Left lobe of liver (tissue), 2 donors: Measurements from ENCODE around the gene GRAP. TPM values are rescaled to one million over a fixed set of nuclear protein-coding genes. Genes with fewer than 3 reads are reported as not detected.
"Not testable (repeated sequence)": the region's sequence is repeated elsewhere in the genome, so short reads cannot be mapped to it uniquely, and the experiment has no call there.

Experiments used
- ATAC-seq: fragments of 200-7000 bp; cut with Tn5 transposase; one replicate; pipeline ENCODE4 v1.9.1; 2020; ENCODE audit warnings: mild to moderate bottlenecking, moderate library complexity
- DNase-seq: peaks from one replicate; pipeline ENCODE4 v3.0.0-alpha.2; 2020; ENCODE audit warnings: low spot score
- total RNA-seq: library from RNA; stranded (reverse); gene quantifications from one replicate; pipeline ENCODE4 v1.2.1, GENCODE V29; 2021
- donor health status: DM: no; HTN: no; CAD: no; lungs with moderate emphysema.
- donor health status: DM: no; HTN: yes; CAD: no.

The GRAP gene
- total RNA-seq = 4.0 TPM

DNA sequence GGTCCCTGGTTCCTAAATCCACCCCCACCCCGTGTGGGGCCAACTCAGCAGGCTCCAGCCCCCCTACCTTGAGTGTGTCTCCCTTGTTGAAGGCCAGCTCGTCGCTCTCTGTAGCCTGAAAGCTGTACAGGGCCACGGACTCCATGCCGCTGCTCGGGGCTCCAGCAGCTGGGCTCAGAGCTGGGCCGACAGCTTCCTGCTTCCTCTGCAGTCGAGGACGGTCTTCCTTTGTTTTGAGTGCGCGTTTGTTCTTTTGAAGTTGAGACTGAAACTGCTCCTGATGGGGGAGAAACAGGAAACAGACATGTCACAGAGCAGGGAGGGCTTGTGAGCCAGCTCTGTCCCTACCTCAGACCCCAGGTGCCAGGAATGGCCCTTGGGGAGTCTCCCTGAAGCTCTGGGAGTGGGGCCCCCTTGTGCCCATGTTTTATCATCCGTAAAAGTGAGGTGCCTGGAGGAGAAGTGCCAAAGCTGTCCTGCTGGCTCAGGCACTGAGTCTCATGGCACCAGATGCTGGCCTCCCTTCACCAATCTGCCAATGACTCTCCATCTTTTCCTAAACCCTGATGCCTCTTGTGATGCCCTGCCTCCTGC lies at the start of gene GRAP:
Gene GRAP, minus strand, starts transcription at position 176 of the 594 bp plus-strand sequence. Its CDS starts 31 bp downstream, at position 145.
- not testable (repeated sequence) for DNase-seq
- peak; percentile 37 for ATAC-seq

DNA sequence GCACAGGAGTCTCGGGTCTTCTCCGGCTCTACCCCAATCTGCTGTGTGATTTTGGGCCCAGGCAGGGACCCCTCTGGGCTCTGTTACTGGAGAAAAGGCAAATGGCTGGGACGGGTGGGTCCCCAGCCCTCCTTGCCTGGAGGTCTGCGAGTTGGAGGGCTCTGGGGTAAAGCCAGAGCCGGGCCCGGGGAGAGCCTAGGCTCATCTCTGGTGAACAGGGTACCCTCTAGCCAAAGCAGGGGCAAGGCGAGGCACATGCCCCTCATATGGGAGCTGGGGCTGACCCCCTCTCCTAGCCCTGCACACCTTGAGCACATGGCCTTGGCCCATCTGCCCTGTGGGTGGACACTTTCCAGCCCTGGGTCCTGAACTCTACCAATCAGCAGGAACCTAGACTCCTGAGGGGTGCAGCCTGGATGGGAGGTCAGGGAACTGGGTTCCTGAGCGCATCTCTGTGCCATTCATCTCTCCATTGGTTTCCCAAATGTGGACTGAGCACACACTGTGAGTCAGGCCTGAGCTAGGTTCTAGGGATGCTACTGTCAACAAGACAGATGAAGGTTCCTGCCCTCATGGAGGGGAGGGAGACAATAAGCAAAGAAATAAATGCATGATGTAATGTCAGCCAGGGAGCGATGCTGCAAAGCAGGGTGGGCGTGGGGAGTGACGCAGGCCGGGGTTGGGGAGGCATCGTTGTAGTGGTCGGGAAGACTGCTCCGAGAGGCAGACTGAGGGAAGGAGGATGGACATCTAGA lies 47.1 kb upstream of the GRAP start:
- ATAC-seq, DNase-seq: not testable (repeated sequence)

DNA sequence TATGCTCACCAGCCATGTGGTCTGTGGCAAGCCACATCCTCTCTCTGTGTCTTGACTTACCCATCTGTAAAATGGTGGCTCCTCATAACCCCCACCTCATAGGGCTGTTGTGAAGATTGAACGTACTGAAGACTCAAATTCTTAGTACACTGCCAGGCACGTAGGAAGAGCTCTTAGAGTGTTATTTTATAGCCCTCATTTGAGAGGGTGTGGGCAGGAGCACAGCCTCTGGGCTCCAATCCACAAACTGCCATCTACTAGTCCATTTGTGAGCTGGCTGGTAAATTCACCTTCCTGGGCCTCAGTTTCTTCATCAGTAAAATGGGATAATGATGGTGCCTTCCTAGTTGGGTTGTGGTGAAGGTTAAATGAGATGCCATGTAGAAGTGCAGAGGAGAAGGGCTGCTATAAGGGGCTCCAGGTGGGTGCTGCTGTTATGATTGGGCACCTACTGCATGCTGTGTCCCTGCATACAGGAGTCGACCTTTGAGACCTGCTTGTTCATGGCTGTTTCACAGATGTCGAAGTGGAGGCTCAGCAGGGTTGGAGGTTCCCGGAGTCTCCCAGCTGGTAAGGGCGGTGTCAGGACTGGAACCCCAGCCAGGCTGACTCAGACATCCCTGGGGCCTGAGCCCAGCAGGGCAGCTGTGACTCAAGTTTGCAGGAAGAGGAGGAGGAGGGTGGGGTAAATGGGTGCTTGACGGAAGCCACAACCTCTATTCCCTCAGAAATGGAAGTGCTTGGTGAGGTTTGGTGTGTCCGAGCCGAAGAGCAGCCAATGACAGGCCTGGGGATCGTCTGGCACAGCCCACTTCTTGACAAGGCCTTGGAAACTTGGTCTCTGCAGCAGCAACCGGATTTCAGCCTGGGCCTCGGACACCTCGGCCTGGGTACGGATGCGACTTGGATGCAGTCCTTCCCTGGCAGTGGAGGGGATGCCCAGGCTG lies 46.3 kb upstream of the GRAP start:
- DNase-seq = not testable (repeated sequence)
- ATAC-seq = peak; percentile 4

DNA sequence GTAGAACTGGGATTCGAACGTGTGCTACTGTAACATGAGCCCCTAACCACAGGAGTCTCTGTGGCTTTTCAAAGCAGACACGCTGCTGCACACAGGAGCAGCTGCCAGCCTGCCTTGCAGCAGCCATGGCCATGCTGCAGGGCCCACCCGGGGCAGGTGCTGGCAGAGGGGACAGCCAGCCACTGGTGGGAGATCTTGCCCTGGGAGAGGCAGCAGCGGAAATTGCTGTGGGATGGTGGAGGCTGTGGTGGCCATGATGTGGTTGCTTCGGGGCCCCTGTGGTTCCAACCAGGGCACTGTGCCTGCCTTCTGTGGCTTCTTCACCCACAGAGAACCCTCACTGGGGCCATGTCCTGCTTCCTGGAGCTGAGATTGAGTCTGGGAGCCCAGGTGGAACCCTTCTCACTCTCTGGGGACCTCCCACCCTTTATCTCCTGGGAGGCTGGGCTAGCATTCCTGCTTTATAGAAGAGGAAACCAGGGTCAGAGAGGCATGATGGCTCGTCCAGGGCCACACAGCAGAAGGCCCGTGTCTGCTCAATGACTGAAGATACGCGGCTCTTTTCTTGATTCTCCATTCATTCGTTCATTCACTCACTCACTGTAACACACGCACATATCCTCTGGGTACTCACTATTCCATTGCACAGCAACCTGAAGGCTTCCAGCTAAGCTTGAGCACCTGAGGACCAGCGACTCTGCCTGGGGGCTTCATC lies 43.5 kb upstream of the GRAP start:
- not testable (repeated sequence) for ATAC-seq, DNase-seq

DNA sequence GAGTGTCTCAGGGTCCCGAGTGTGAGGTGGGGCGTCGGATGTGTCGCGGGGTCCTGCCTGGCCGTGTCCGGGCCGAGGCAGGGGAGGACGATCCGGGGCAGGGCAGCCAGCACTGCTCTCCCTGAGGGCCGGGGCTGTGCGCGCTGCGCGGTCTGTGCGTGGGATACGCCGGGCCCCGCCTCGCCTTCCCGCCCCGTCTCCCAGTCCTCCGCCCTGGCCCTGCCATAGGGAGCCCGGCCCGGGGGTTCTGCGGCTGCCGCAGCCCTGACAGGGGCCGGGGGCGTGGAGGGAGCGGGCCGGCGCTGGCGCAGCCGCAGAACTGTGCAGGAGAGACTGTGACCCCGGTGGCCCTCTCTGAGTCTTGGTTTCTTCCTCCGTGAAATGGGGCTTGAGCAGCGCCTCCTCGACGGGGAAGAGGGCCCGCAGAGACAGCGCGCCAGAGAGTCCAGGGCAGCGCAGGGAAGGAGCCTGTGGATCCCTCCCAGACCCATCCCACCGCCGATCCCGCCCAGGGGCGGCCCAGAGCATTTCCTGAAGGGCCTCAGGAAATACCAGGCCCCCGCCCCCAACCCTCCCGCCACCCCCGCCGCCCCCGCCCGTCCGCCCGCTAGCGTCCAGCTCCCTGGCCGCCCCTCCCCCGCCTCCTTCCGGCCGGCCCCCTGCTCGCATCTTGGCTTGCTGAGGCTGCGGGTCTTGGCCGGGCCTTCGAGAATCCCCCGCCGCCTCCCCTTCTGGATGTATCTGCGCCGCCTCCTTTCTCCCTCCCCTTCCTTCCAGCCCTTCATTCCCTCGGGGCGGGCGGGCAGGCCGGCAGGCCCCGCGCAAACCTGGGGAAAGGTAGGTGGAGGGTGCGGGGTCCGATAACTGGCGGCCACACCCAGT lies 42.3 kb upstream of the GRAP start:
- peak; percentile 82 for ATAC-seq
- not testable (repeated sequence) for DNase-seq

DNA sequence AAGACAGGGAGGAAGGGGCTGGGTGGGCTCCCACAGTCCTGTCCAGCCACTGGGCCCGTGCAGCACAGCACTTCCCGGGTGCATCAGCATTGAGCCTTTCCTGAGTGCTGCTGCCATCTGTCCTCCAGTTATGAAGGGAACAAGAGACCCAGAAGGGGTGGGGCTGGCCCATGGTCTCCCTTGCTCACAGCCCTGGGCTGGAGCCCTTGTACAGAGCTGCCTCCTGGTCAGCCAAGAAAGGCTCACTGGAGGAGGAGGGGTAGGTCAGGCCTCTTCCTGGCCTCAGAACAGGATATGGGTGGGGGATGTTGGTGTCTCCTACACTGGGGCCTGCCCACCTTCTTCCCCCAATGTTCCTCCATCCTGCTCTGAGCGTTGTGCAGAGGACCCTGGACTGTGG lies 30.6 kb upstream of the GRAP start:
- ATAC-seq = peak; percentile 26
- DNase-seq = not testable (repeated sequence)

GRCh38 chr17:19076398-19077192 lies 29.8 kb upstream of the GRAP start:
- peak; percentile 44 for DNase-seq
- peak; percentile 99 for ATAC-seq

GRCh38 chr17:19070318-19071168 lies 23.8 kb upstream of the GRAP start:
- ATAC-seq = peak; percentile 99
- DNase-seq = not testable (repeated sequence)

- not testable (repeated sequence) for DNase-seq, ATAC-seq
Measured at GRCh38 chr17:19064378-19064777, 17.6 kb upstream of the GRAP start.

DNA sequence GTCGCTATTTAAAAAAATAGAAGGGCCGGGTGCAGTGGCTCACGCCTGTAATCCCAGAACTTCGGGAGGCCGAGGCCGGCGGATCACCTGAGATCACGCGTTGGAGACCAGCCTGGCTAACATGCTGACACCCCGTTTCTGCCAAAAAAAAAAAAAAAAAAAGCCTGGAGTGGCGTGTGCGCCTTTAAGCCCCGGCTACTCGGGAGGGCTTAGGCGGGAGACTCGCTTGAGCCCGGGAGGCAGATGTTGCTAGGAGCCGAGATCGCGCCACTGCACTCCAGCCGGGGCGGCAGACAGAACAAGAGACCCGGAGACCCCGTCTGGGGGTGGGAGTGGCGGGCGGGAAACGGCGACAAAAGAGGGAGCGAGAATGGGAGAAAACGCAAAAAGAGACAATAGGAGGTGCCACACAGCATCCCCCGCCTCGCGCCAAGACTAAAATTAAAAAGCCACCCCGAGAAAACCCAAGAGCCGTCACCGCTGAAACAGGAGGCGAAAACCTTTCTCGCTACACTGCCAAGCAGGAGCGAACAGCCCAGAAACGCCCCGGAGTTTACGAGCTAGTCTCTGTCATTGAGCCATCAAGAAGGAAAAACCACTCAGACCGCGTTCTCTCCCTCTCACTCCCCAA lies 16.7 kb upstream of the GRAP start:
- ATAC-seq = peak; percentile 36
- DNase-seq = peak; percentile 85

DNA sequence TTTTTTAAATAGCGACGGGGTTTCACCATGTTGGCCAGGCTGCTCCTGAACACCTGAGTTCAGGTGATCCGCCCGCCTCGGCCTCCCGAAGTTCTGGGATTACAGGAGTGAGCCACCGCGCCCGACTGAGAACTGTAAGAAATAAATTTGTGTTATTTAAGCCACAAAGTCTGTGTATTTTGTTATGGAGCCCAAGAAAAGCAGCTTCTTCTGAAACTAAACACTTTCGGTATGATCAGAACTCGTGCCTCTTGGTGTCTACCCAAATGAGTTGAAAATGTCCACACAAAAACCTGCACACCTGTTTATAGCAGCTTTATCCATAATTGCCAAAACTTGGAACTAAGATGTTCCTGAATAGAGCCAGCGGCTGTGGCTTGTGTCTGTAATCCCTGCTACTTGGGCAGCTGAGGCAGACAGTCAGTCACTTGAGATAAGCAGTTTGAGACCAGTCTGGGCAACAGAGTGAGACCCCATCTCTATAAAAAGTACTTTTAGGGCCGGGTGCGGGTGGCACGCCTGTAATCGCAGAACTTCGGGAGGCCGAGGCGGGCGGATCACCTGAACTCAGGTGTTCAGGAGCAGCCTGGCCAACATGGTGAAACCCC lies 16.1 kb upstream of the GRAP start:
- not testable (repeated sequence) for DNase-seq
- ATAC-seq = peak; percentile 83

DNA sequence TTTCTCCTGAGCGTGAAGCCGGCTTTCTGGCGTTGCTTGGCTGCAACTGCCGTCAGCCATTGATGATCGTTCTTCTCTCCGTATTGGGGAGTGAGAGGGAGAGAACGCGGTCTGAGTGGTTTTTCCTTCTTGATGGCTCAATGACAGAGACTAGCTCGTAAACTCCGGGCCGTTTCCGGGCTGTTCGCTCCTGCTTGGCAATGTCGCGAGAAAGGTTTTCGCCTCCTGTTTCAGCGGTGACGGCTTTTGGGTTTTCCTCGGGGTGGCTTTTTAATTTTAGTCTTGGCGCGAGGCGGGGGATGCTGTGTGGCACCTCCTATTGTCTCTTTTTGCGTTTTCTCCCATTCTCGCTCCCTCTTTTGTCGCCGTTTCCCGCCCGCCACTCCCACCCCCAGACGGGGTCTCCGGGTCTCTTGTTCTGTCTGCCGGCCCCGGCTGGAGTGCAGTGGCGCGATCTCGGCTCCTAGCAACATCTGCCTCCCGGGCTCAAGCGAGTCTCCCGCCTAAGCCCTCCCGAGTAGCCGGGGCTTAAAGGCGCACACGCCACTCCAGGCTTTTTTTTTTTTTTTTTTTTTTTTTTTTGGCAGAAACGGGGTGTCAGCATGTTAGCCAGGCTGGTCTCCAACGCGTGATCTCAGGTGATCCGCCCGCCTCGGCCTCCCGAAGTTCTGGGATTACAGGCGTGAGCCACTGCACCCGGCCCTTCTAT lies 15.4 kb upstream of the GRAP start:
- ATAC-seq = peak; percentile 51
- DNase-seq = peak; percentile 78

DNA sequence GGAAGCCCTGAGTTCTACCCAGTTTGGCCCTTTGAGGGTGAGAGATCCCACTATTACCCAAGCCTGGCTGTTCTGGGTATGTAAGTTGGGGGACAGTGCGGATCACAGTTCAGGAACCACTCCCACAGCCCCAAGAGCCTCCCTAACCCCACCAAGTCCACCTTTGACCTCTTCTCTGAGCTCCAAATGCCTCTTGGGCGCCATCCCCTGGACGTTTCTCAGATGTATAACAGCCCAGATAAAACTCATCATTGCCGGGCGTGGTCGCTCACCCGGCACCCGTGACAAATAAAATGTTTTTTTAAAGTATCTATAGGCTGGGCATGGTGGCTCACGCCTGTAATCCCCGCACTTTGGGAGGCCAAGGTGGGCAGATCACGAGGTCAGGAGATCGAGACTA lies 8.7 kb upstream of the GRAP start:
- peak; percentile 89 for ATAC-seq
- not testable (repeated sequence) for DNase-seq

GRCh38 chr17:19048826-19049225 lies 2.1 kb upstream of the GRAP start:
- ATAC-seq, DNase-seq: not testable (repeated sequence)

DNA sequence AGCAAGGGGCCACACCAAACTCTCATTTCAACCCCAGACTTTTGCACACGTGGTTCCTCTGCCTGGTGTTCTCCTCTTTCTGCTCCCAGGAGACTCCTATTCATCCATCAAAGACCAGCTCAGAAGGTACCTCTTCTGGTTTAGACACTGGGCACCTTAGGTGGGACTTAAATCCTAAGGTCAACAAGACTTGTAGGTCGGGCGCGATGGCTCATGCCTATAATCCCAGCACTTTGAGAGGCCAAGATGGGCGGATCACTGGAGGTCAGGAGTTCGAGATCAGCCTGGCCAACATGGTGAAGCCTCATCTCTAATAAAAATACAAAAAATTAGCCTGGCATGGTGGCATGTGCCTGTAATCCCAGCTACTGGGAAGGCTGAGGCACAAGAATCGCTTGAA lies 753 bp upstream of the GRAP start:
- not testable (repeated sequence) for ATAC-seq, DNase-seq

DNA sequence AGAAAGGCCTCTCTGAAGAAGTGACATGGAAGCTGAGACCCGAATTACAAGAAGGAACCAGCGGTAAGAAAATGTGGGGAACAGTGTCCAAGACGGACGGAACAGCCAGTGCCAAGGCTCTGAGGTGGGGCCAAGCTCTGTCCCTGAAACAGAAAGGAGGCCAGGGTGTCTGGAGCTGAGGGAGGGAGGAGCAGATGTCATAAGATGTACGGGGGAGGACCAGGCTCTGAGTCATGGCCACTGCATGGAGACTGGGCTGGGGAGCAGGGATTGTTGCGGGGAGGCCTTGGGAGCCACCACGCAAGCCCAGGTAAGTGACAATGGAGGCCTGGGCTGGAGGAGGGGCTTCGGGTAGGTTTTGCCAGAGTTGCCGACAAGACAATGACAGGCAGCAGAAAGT lies 2.1 kb downstream of the GRAP start:
- not testable (repeated sequence) for DNase-seq
- peak; percentile 14 for ATAC-seq
